SK-N-SH treated with all-trans-retinoic acid at 6 μM for 48 hours (cell line): ENCODE data around the gene FECH.

ENCODE experiments used
- ATAC-seq: fragments of 200-7000 bp; cut with Tn5 transposase; 3 replicates; pipeline ENCODE4 v1.9.1; 2020; ENCODE audit warnings: mild to moderate bottlenecking, moderate library complexity
- ARNTL ChIP-seq: fragments of 450-650 bp; formaldehyde crosslinking; IDR thresholded peaks from 2 replicates; pipeline ENCODE4 v1.5.0; 2020; ENCODE audit warnings: low read depth, mild to moderate bottlenecking, moderate library complexity, borderline replicate concordance
- CSRNP3 ChIP-seq: fragments of 250-450 bp; sonication (Bioruptor Pico); IDR thresholded peaks from 2 replicates; pipeline ENCODE4 v1.5.1; 2021; ENCODE audit warnings: mild to moderate bottlenecking, moderate library complexity
- ESRRG ChIP-seq: fragments of 250-450 bp; sonication (Bioruptor Pico); IDR thresholded peaks from 2 replicates; pipeline ENCODE4 v1.6.1; 2021; ENCODE audit warnings: mild to moderate bottlenecking
- GLIS3 ChIP-seq: fragments of 250-450 bp; sonication (Bioruptor Pico); IDR thresholded peaks from 2 replicates; pipeline ENCODE4 v1.5.0; 2020; ENCODE audit warnings: mild to moderate bottlenecking, moderate library complexity
- ISL1 ChIP-seq: fragments of 250-450 bp; sonication (Bioruptor Pico); IDR thresholded peaks from 2 replicates; pipeline ENCODE4 v2.1.2; 2022; ENCODE audit warnings: mild to moderate bottlenecking, moderate library complexity
- OSR1 ChIP-seq: fragments of 250-450 bp; sonication (Bioruptor Pico); IDR thresholded peaks from 2 replicates; pipeline ENCODE4 v1.8.0; 2022; ENCODE audit warnings: moderate library complexity, mild to moderate bottlenecking, inconsistent platforms
- PPARA ChIP-seq: fragments of 250-450 bp; sonication (Bioruptor Pico); IDR thresholded peaks from 2 replicates; pipeline ENCODE4 v1.5.0; 2020; ENCODE audit warnings: mild to moderate bottlenecking, borderline replicate concordance
- TCF4 ChIP-seq: fragments of 250-450 bp; sonication (Bioruptor Pico); IDR thresholded peaks from 2 replicates; pipeline ENCODE4 v1.8.0; 2021; ENCODE audit warnings: mild to moderate bottlenecking, moderate library complexity, borderline replicate concordance
- TOX ChIP-seq: fragments of 250-450 bp; sonication (Bioruptor Pico); IDR thresholded peaks from 2 replicates; pipeline ENCODE4 v1.8.0; 2021; ENCODE audit warnings: mild to moderate bottlenecking, moderate library complexity, borderline replicate concordance
- ZC3H10 ChIP-seq: fragments of 250-450 bp; sonication (Bioruptor Pico); IDR thresholded peaks from 2 replicates; pipeline ENCODE4 v1.5.1; 2021; ENCODE audit warnings: mild to moderate bottlenecking, moderate library complexity
- ZFP3 ChIP-seq: fragments of 250-450 bp; sonication (Bioruptor Pico); IDR thresholded peaks from 2 replicates; pipeline ENCODE4 v1.5.0; 2020; ENCODE audit warnings: mild to moderate bottlenecking, moderate library complexity
- ZNF565 ChIP-seq: fragments of 450-650 bp; formaldehyde crosslinking; conservative IDR thresholded peaks from 2 replicates; pipeline ENCODE4 v1.5.0; 2020; ENCODE audit warnings: low read depth, mild to moderate bottlenecking, moderate library complexity
- ZNF70 ChIP-seq: fragments of 450-650 bp; formaldehyde crosslinking; IDR thresholded peaks from 2 replicates; pipeline ENCODE4 v1.5.0; 2020; ENCODE audit warnings: mild to moderate bottlenecking, moderate library complexity
- ZNF8 ChIP-seq: fragments of 450-650 bp; formaldehyde crosslinking; IDR thresholded peaks from 2 replicates; pipeline ENCODE4 v1.5.0; 2020; ENCODE audit warnings: mild to moderate bottlenecking, moderate library complexity
- TF ChIP-seq, protein P1 (sequence below): fragments of 250-450 bp; sonication (Bioruptor Pico); IDR thresholded peaks from 2 replicates; pipeline ENCODE4 v1.5.1; 2020; ENCODE audit warnings: low read depth, mild to moderate bottlenecking, moderate library complexity
- TF ChIP-seq, protein P2 (sequence below): fragments of 250-450 bp; sonication (Bioruptor Pico); IDR thresholded peaks from 2 replicates; pipeline ENCODE4 v1.8.0; 2021; ENCODE audit warnings: low read depth, mild to moderate bottlenecking, moderate library complexity, borderline replicate concordance
- TF ChIP-seq, protein P3 (sequence below): fragments of 250-450 bp; sonication (Bioruptor Pico); IDR thresholded peaks from 2 replicates; pipeline ENCODE4 v1.5.0; 2020; ENCODE audit warnings: mild to moderate bottlenecking, moderate library complexity

Gene FECH

GRCh38 chr18:57505231-57505630 lies 81.3 kb downstream of the FECH start:
- ATAC-seq, result no peak

GRCh38 chr18:57502624-57503023 lies 83.9 kb downstream of the FECH start:
- no peak for ATAC-seq
- TF ChIP-seq ARNTL (no peak), ZFP3 (CRISPR knock-in tag) (no peak), GLIS3 (no peak), PPARA (CRISPR knock-in tag) (no peak), ESRRG (CRISPR knock-in tag) (no peak), ZNF70 (CRISPR knock-in tag) (no peak), OSR1 (no peak), ZNF8 (CRISPR knock-in tag) (no peak), CSRNP3 (CRISPR knock-in tag) (no peak), ZNF565 (CRISPR knock-in tag) (no peak)
- TF ChIP-seq, protein P1, sequence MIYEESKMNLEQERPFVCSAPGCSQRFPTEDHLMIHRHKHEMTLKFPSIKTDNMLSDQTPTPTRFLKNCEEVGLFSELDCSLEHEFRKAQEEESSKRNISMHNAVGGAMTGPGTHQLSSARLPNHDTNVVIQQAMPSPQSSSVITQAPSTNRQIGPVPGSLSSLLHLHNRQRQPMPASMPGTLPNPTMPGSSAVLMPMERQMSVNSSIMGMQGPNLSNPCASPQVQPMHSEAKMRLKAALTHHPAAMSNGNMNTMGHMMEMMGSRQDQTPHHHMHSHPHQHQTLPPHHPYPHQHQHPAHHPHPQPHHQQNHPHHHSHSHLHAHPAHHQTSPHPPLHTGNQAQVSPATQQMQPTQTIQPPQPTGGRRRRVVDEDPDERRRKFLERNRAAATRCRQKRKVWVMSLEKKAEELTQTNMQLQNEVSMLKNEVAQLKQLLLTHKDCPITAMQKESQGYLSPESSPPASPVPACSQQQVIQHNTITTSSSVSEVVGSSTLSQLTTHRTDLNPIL, result no peak
- TF ChIP-seq, protein P2, sequence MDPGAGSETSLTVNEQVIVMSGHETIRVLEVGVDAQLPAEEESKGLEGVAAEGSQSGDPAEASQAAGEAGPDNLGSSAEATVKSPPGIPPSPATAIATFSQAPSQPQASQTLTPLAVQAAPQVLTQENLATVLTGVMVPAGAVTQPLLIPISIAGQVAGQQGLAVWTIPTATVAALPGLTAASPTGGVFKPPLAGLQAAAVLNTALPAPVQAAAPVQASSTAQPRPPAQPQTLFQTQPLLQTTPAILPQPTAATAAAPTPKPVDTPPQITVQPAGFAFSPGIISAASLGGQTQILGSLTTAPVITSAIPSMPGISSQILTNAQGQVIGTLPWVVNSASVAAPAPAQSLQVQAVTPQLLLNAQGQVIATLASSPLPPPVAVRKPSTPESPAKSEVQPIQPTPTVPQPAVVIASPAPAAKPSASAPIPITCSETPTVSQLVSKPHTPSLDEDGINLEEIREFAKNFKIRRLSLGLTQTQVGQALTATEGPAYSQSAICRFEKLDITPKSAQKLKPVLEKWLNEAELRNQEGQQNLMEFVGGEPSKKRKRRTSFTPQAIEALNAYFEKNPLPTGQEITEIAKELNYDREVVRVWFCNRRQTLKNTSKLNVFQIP (CRISPR knock-in tag), result no peak
- TF ChIP-seq, all 23 proteins: peak for 0

More at GRCh38 chr18:57505231-57505630, 81.3 kb downstream of the FECH start:
- TF ChIP-seq, protein P3, sequence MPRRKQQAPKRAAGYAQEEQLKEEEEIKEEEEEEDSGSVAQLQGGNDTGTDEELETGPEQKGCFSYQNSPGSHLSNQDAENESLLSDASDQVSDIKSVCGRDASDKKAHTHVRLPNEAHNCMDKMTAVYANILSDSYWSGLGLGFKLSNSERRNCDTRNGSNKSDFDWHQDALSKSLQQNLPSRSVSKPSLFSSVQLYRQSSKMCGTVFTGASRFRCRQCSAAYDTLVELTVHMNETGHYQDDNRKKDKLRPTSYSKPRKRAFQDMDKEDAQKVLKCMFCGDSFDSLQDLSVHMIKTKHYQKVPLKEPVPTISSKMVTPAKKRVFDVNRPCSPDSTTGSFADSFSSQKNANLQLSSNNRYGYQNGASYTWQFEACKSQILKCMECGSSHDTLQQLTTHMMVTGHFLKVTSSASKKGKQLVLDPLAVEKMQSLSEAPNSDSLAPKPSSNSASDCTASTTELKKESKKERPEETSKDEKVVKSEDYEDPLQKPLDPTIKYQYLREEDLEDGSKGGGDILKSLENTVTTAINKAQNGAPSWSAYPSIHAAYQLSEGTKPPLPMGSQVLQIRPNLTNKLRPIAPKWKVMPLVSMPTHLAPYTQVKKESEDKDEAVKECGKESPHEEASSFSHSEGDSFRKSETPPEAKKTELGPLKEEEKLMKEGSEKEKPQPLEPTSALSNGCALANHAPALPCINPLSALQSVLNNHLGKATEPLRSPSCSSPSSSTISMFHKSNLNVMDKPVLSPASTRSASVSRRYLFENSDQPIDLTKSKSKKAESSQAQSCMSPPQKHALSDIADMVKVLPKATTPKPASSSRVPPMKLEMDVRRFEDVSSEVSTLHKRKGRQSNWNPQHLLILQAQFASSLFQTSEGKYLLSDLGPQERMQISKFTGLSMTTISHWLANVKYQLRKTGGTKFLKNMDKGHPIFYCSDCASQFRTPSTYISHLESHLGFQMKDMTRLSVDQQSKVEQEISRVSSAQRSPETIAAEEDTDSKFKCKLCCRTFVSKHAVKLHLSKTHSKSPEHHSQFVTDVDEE (CRISPR knock-in tag), result no peak
- TF ChIP-seq ZNF565 (CRISPR knock-in tag), result no peak
- TF ChIP-seq, protein P2 (CRISPR knock-in tag), result no peak
- TF ChIP-seq, all 23 proteins: peak for 0

DNA sequence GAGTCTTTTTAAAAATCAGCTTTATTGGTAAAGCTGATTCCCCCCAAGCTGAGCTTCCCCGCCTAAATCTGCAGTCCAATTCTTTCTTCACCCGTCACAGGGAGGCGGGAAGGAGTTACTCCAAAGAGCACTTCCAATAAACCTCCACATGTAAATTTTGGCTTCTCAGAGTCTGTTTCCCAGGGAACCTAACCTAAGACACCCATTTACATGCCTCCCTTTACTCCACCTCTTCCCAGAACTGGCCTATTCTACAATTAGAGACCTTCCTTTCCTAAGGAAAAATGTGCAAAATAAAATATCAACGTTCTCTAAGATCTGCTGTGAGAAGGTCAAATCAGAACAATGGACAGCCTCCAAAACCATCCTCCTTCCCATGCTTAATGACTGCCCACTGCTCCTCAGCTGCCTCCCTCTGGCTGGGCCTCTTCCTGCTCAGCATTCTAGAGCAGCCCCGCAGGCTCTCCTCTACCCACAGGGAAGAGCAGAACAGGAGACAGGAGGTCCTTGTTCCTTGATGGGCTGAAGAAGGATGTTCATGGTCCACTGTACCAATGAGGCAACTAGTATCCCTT lies 87.7 kb downstream of the FECH start:
- TF ChIP-seq ZC3H10 (CRISPR knock-in tag), result no peak
- TF ChIP-seq ARNTL, result no peak
- TF ChIP-seq CSRNP3 (CRISPR knock-in tag), result no peak
- TF ChIP-seq ZFP3 (CRISPR knock-in tag), result no peak
- TF ChIP-seq, protein P3 (CRISPR knock-in tag), result no peak
- no peak for TF ChIP-seq ZNF70 (CRISPR knock-in tag)
- TF ChIP-seq ISL1, result no peak
- TF ChIP-seq TCF4 (CRISPR knock-in tag), result no peak
- TF ChIP-seq TOX (CRISPR knock-in tag), result no peak
- TF ChIP-seq GLIS3, result no peak
- no peak for ATAC-seq
